Peyer's patch (tissue), 4 donors: Measurements from ENCODE around the gene PRDM4. TPM values are rescaled to one million over a fixed set of nuclear protein-coding genes. Genes with fewer than 3 reads are reported as not detected.

Experiments
- DNase-seq, 3 donors: peaks; one replicate each; pipeline ENCODE4 v3.0.0-alpha.2; 2017 to 2019
- H3K27ac ChIP-seq, 4 donors: fragments of 200-600 bp; sonication (generic); one replicate each; pipeline ENCODE4 v1.5.1; 2016 to 2019
- H3K27me3 ChIP-seq, 2 donors: fragments of 200-600 bp; sonication (generic); one replicate each; pipeline ENCODE4 v1.5.1; 2019
- H3K36me3 ChIP-seq, 3 donors: fragments of 200-600 bp; sonication (generic); one replicate each; pipeline ENCODE4 v1.5.1; 2016 to 2019
- H3K4me1 ChIP-seq, 4 donors: fragments of 200-600 bp; sonication (generic); one replicate each; pipeline ENCODE4 v1.5.1; 2016 to 2019
- H3K4me3 ChIP-seq, 4 donors: fragments of 200-600 bp; sonication (generic); 1 replicate in 3 of 4; 2 replicates in 1 of 4; pipeline ENCODE4 v1.5.1; 2016 to 2019; ENCODE audit warnings: mild to moderate bottlenecking in 1 of 4
- H3K9me3 ChIP-seq, 4 donors: fragments of 200-600 bp; sonication (generic); one replicate each; pipeline ENCODE4 v1.5.1; 2016 to 2019; ENCODE audit warnings: mild to moderate bottlenecking in 1 of 4
- CTCF ChIP-seq, 6 experiments: fragments of 450-650 bp in 4 of 6; fragments of 200-600 bp in 2 of 6; sonication (generic) in 1 of 6; IDR thresholded peaks; one replicate each; pipeline ENCODE4 v1.5.1; 2017 to 2019; ENCODE audit warnings: antibody characterized with exemption in 6 of 6, mild to moderate bottlenecking in 3 of 6, moderate library complexity in 1 of 6
- POLR2A ChIP-seq, 2 donors: fragments of 450-650 bp; IDR thresholded peaks; one replicate each; pipeline ENCODE4 v1.5.1; 2017; ENCODE audit warnings: antibody characterized with exemption in 2 of 2, mild to moderate bottlenecking in 2 of 2, moderate library complexity in 2 of 2
- total RNA-seq, 4 donors: library from RNA; depleted of rRNA; stranded (reverse); fragments of >200 nt; gene quantifications; one replicate each; pipeline ENCODE4 v1.1.0, GENCODE V29; 2016

Gene PRDM4
- total RNA-seq, 4 donors from 2014 or later: 25.6 to 67.6 (median 52.9) TPM

- Histone ChIP-seq H3K36me3 (peaks cover 0 to 90% (median 4%) of the 10 kb centered on the region in 3 donors), H3K9me3 (no peaks in the 10 kb centered on the region), H3K4me3 (no peak overlapping the region), H3K27ac (no peak overlapping the region), H3K27me3 (no peaks in the 10 kb centered on the region), H3K4me1 (no peaks in the 10 kb centered on the region)
- TF ChIP-seq CTCF (IDR thresholded peaks at IDR 0.05) (no peak), POLR2A (IDR thresholded peaks at IDR 0.05) (no peak)
- DNase-seq: no peak
Observed at GRCh38 chr12:107749083-107749482, 11.9 kb downstream of the PRDM4 start.

- Histone ChIP-seq H3K4me1 (no peaks in the 10 kb centered on the region), H3K4me3 (no peak overlapping the region), H3K27me3 (no peaks in the 10 kb centered on the region), H3K9me3 (no peaks in the 10 kb centered on the region), H3K27ac (no peak overlapping the region), H3K36me3 (peaks cover 0 to 90% (median 4%) of the 10 kb centered on the region in 3 donors)
- DNase-seq: no peak
- TF ChIP-seq CTCF (IDR thresholded peaks at IDR 0.05) (no peak), POLR2A (IDR thresholded peaks at IDR 0.05) (no peak)
Observed at GRCh38 chr12:107748472-107748871, 12.5 kb downstream of the PRDM4 start.

- DNase-seq: peak in 2 of 3 donors; percentile 82 to 84
- Histone ChIP-seq H3K9me3 (no peaks in the 10 kb centered on the region), H3K36me3 (peaks cover 0 to 94% (median 0%) of the 10 kb centered on the region in 3 donors), H3K4me1 (peaks cover 0 to 6% (median 0%) of the 10 kb centered on the region in 4 donors), H3K27me3 (no peaks in the 10 kb centered on the region), H3K4me3 (no peak overlapping the region), H3K27ac (peak overlapping the region in 2 of 4 donors; percentile 77 to 78)
- TF ChIP-seq POLR2A (IDR thresholded peaks at IDR 0.05): no peak
- TF ChIP-seq CTCF (IDR thresholded peaks at IDR 0.05): peak in 1 of 6 experiments; percentile 32
Observed at GRCh38 chr12:107736914-107737313, 24.0 kb downstream of the PRDM4 start.

- Histone ChIP-seq H3K36me3 (peaks cover 0 to 82% (median 0%) of the 10 kb centered on the region in 3 donors), H3K4me1 (peaks cover 0 to 10% (median 0%) of the 10 kb centered on the region in 4 donors), H3K4me3 (no peak overlapping the region), H3K9me3 (no peaks in the 10 kb centered on the region), H3K27ac (peak overlapping the region in 2 of 4 donors; percentile 77 to 78), H3K27me3 (no peaks in the 10 kb centered on the region)
- TF ChIP-seq CTCF (IDR thresholded peaks at IDR 0.05): no peak
- TF ChIP-seq POLR2A (IDR thresholded peaks at IDR 0.05): no peak
- DNase-seq: no peak
Observed at GRCh38 chr12:107735763-107736162, 25.2 kb downstream of the PRDM4 start.

- no peak overlapping the region for H3K4me3 ChIP-seq
- H3K9me3 ChIP-seq: no peaks in the 10 kb centered on the region
- no peaks in the 10 kb centered on the region for H3K27me3 ChIP-seq
- no peak for DNase-seq
- peaks cover 0 to 67% (median 0%) of the 10 kb centered on the region in 3 donors for H3K36me3 ChIP-seq
- H3K4me1 ChIP-seq: peaks cover 0 to 16% (median 0%) of the 10 kb centered on the region in 4 donors
- H3K27ac ChIP-seq: peak overlapping the region in 1 of 4 donors; percentile 18
- TF ChIP-seq CTCF (IDR thresholded peaks at IDR 0.05) (no peak), POLR2A (IDR thresholded peaks at IDR 0.05) (no peak)
Observed at GRCh38 chr12:107734139-107734538, 26.8 kb downstream of the PRDM4 start.

GRCh38 chr12:107732365-107732764 is 28.6 kb downstream of the PRDM4 start:
- Histone ChIP-seq H3K27me3 (no peaks in the 10 kb centered on the region), H3K27ac (peak overlapping the region in 2 of 4 donors; percentile 55 to 69), H3K4me1 (peaks cover 0 to 16% (median 0%) of the 10 kb centered on the region in 4 donors), H3K4me3 (no peak overlapping the region), H3K36me3 (peaks cover 0 to 50% (median 0%) of the 10 kb centered on the region in 3 donors), H3K9me3 (no peaks in the 10 kb centered on the region)
- no peak for DNase-seq
- no peak for TF ChIP-seq POLR2A (IDR thresholded peaks at IDR 0.05)
- TF ChIP-seq CTCF (IDR thresholded peaks at IDR 0.05): no peak
